HEK293 (cell line): ENCODE measurements around the gene RAB9B.

Experiments used
- CTCF ChIA-PET: fragments of 350-600 bp; formaldehyde crosslinking; extraction: SDS; loops from one replicate; lab custom pipeline; 2021; ENCODE audit warnings: antibody characterized with exemption; lab: Yijun Ruan, JAX
- POLR2A ChIA-PET: fragments of 300-600 bp; formaldehyde crosslinking; extraction: SDS; loops from one replicate; lab custom pipeline; 2020; ENCODE audit warnings: antibody characterized with exemption, inconsistent platforms; lab: Yijun Ruan, JAX
- H3K27ac ChIP-seq: fragments of 200-500 bp; sonication (Bioruptor generic); 2 replicates; pipeline ENCODE4 v1.5.1; 2014; ENCODE audit warnings: low read depth, low read length, control low read depth, inconsistent platforms; ENCODE audit errors: extremely low read depth
- H3K36me3 ChIP-seq, 2 experiments: fragments of 200-500 bp in 1 of 2; sonication (Bioruptor generic) in 1 of 2; 1 replicate in 1 of 2; 2 replicates in 1 of 2; pipeline ENCODE4 v1.5.1; 2014 to 2017; ENCODE audit warnings: inconsistent platforms in 2 of 2, low read length in 2 of 2; ENCODE audit not compliant: control insufficient read depth in 2 of 2, insufficient read depth in 1 of 2
- H3K4me1 ChIP-seq: fragments of 200-500 bp; sonication (Bioruptor generic); 2 replicates; pipeline ENCODE4 v1.5.1; 2014; ENCODE audit warnings: mild to moderate bottlenecking, low read length, inconsistent platforms; ENCODE audit not compliant: control insufficient read depth, insufficient read depth
- H3K4me3 ChIP-seq: 2 replicates; pipeline ENCODE4 v1.5.1; 2011; ENCODE audit warnings: low read depth, mild to moderate bottlenecking, control low read depth, low read length, moderate library complexity
- H3K9me3 ChIP-seq: fragments of 200-500 bp; sonication (Bioruptor generic); 2 replicates; pipeline ENCODE4 v1.5.1; 2014; ENCODE audit warnings: low read depth, low read length, inconsistent platforms; ENCODE audit not compliant: control insufficient read depth, insufficient read depth
- GLI4 ChIP-seq: fragments of 450-650 bp; formaldehyde crosslinking; IDR thresholded peaks from 2 replicates; pipeline ENCODE4 v1.5.1; 2016; ENCODE audit warnings: missing biosample characterization, missing genetic modification characterization
- GLIS1 ChIP-seq: fragments of 450-650 bp; formaldehyde crosslinking; IDR thresholded peaks from 2 replicates; pipeline ENCODE4 v1.5.1; 2016; ENCODE audit warnings: missing biosample characterization, missing genetic modification characterization
- PRDM4 ChIP-seq: fragments of 450-650 bp; formaldehyde crosslinking; IDR thresholded peaks from 2 replicates; pipeline ENCODE4 v1.5.1; 2017; ENCODE audit warnings: missing biosample characterization, missing genetic modification characterization
- TSHZ1 ChIP-seq: fragments of 450-650 bp; formaldehyde crosslinking; IDR thresholded peaks from 2 replicates; pipeline ENCODE4 v1.5.1; 2016; ENCODE audit warnings: missing biosample characterization, missing genetic modification characterization, borderline replicate concordance
- ZBTB20 ChIP-seq: fragments of 450-650 bp; formaldehyde crosslinking; IDR thresholded peaks from 2 replicates; pipeline ENCODE4 v1.5.1; 2016; ENCODE audit warnings: missing biosample characterization, missing genetic modification characterization
- ZBTB8A ChIP-seq: fragments of 450-650 bp; formaldehyde crosslinking; IDR thresholded peaks from 2 replicates; pipeline ENCODE4 v1.5.1; 2016; ENCODE audit warnings: missing biosample characterization, missing genetic modification characterization
- ZFP37 ChIP-seq: fragments of 450-650 bp; formaldehyde crosslinking; IDR thresholded peaks from 2 replicates; pipeline ENCODE4 v1.5.1; 2016; ENCODE audit warnings: missing biosample characterization, missing genetic modification characterization
- ZNF133 ChIP-seq: fragments of 450-650 bp; formaldehyde crosslinking; IDR thresholded peaks from 2 replicates; pipeline ENCODE4 v1.5.1; 2016; ENCODE audit warnings: missing biosample characterization, missing genetic modification characterization
- ZNF37A ChIP-seq: fragments of 450-650 bp; IDR thresholded peaks from 2 replicates; pipeline ENCODE4 v1.5.1; 2018; ENCODE audit warnings: missing biosample characterization, missing genetic modification characterization
- ZNF404 ChIP-seq: fragments of 450-650 bp; formaldehyde crosslinking; IDR thresholded peaks from 2 replicates; pipeline ENCODE4 v1.5.1; 2017; ENCODE audit warnings: missing biosample characterization, missing genetic modification characterization
- ZNF416 ChIP-seq: fragments of 450-650 bp; formaldehyde crosslinking; IDR thresholded peaks from 2 replicates; pipeline ENCODE4 v1.5.1; 2016; ENCODE audit warnings: missing biosample characterization, missing genetic modification characterization
- ZNF433 ChIP-seq: fragments of 450-650 bp; formaldehyde crosslinking; IDR thresholded peaks from 2 replicates; pipeline ENCODE4 v1.5.1; 2016; ENCODE audit warnings: missing biosample characterization, missing genetic modification characterization, low read depth
- ZNF555 ChIP-seq: fragments of 450-650 bp; formaldehyde crosslinking; conservative IDR thresholded peaks from 2 replicates; pipeline ENCODE4 v1.5.1; 2017; ENCODE audit warnings: missing biosample characterization, mild to moderate bottlenecking, missing genetic modification characterization, inconsistent platforms
- ZNF621 ChIP-seq: fragments of 450-650 bp; formaldehyde crosslinking; IDR thresholded peaks from 2 replicates; pipeline ENCODE4 v1.5.1; 2017; ENCODE audit warnings: missing biosample characterization, missing genetic modification characterization
- ZNF664 ChIP-seq: fragments of 450-650 bp; formaldehyde crosslinking; IDR thresholded peaks from 2 replicates; pipeline ENCODE4 v1.5.1; 2016; ENCODE audit warnings: missing biosample characterization, missing genetic modification characterization
- ZNF768 ChIP-seq: fragments of 450-650 bp; formaldehyde crosslinking; IDR thresholded peaks from 2 replicates; pipeline ENCODE4 v1.5.1; 2018; ENCODE audit warnings: missing biosample characterization, mild to moderate bottlenecking, missing genetic modification characterization
- ZNF777 ChIP-seq: fragments of 450-650 bp; formaldehyde crosslinking; IDR thresholded peaks from 2 replicates; pipeline ENCODE4 v1.5.1; 2017; ENCODE audit warnings: missing biosample characterization, missing genetic modification characterization, borderline replicate concordance
- ZNF843 ChIP-seq: fragments of 450-650 bp; formaldehyde crosslinking; IDR thresholded peaks from 2 replicates; pipeline ENCODE4 v1.5.1; 2016; ENCODE audit warnings: missing biosample characterization, missing genetic modification characterization
- TF ChIP-seq, protein P1 (sequence below): fragments of 450-650 bp; formaldehyde crosslinking; IDR thresholded peaks from 2 replicates; pipeline ENCODE4 v1.5.1; 2016; ENCODE audit warnings: missing biosample characterization, missing genetic modification characterization
- TF ChIP-seq, protein P2 (sequence below): fragments of 450-650 bp; formaldehyde crosslinking; IDR thresholded peaks from 2 replicates; pipeline ENCODE4 v1.5.1; 2016; ENCODE audit warnings: missing biosample characterization, missing genetic modification characterization

The RAB9B gene

GRCh38 chrX:103783196-103783595, 48.9 kb downstream of the RAB9B start:
- Histone ChIP-seq H3K9me3 (no peaks in the 10 kb centered on the region), H3K4me3 (no peak overlapping the region), H3K36me3 (no peaks in the 10 kb centered on the region), H3K4me1 (no peaks in the 10 kb centered on the region), H3K27ac (no peak overlapping the region)
- TF ChIP-seq ZNF843 (tag by site-specific recombination) = no peak
- TF ChIP-seq, protein P1, sequence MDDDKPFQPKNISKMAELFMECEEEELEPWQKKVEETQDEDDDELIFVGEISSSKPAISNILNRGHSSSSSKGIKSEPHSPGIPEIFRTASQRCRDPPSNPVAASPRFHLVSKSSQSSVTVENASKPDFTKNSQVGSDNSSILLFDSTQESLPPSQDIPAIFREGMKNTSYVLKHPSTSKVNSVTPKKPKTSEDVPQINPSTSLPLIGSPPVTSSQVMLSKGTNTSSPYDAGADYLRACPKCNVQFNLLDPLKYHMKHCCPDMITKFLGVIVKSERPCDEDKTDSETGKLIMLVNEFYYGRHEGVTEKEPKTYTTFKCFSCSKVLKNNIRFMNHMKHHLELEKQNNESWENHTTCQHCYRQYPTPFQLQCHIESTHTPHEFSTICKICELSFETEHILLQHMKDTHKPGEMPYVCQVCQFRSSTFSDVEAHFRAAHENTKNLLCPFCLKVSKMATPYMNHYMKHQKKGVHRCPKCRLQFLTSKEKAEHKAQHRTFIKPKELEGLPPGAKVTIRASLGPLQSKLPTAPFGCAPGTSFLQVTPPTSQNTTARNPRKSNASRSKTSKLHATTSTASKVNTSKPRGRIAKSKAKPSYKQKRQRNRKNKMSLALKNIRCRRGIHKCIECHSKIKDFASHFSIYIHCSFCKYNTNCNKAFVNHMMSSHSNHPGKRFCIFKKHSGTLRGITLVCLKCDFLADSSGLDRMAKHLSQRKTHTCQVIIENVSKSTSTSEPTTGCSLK = no peak
- TF ChIP-seq ZFP37 (tag by site-specific recombination) = no peak
- CTCF ChIA-PET = interaction anchor here (0.6 to 1.3 kb wide), 3 partner anchors 9 to 158 kb away, joined by 3 to 5 read pairs (median 4); no protein-coding TSS in a partner anchor
- POLR2A ChIA-PET = no interaction called here

DNA sequence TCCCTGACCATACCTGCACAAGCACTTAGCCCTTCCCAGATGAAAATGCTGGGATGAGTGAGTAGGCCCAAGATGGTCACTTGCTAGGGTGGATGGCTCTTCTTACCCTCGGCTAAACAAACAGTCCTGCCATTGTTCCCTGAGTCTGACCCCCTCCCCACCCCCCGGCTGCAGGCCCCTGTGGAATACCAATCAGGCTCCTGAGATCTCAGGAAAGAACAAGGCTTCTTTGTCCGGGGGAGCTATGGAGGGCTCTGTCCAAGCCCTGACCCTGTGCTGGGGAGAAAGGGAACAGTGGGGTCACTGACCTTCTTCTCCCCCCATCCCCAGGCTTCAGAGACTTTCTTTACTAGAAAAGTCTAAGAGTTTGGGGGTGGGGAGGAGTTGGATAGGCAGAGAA, 49.4 kb downstream of the RAB9B start:
- TF ChIP-seq, protein P1 = no peak
- TF ChIP-seq ZNF133 (tag by site-specific recombination) (no peak), ZFP37 (tag by site-specific recombination) (no peak), ZNF664 (no peak), PRDM4 (tag by site-specific recombination) (no peak), ZNF404 (tag by site-specific recombination) (no peak)
- TF ChIP-seq, all 188 proteins: peak for 0
- POLR2A ChIA-PET = no interaction called here
- CTCF ChIA-PET = interaction anchor here (0.6 to 1.3 kb wide), 4 partner anchors 9 to 73 kb away, joined by 3 to 5 read pairs (median 3); no protein-coding TSS in a partner anchor
- no peaks in the 10 kb centered on the region for H3K36me3 ChIP-seq
- no peaks in the 10 kb centered on the region for H3K4me1 ChIP-seq
- no peaks in the 10 kb centered on the region for H3K9me3 ChIP-seq
- H3K27ac ChIP-seq = no peak overlapping the region
- no peak overlapping the region for H3K4me3 ChIP-seq

DNA sequence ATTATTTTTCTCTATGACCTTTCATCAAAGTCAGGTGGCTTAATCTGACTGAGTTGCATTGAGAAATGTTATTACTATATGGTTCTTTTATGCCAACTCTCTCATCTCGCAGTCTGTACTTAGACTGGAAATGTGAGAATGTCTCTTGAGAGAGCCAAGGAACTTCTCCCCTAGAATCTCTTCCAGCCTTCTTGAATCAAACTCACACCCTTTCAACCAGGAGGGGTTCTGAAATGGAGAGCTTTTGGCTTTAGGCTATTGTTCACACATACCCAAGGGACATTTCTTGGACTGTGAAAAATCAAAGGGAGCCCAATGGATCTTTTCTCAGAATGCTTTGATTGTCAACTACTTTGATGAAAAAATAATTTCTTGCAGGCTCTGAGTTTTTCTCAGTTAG, 50.4 kb downstream of the RAB9B start:
- no peak overlapping the region for H3K27ac ChIP-seq
- no peaks in the 10 kb centered on the region for H3K36me3 ChIP-seq
- no peak overlapping the region for H3K4me3 ChIP-seq
- ChIA-PET POLR2A (no interaction called here), CTCF (interaction anchor here (0.7 to 1.2 kb wide), 2 partner anchors 36 to 128 kb away, joined by 3 read pairs; no protein-coding TSS in a partner anchor)
- no peaks in the 10 kb centered on the region for H3K4me1 ChIP-seq
- H3K9me3 ChIP-seq = no peaks in the 10 kb centered on the region
- TF ChIP-seq ZNF433 (no peak), GLI4 (tag by site-specific recombination) (no peak), ZNF37A (tag by site-specific recombination) (no peak), ZNF768 (tag by site-specific recombination) (no peak), ZBTB8A (tag by site-specific recombination) (no peak), TSHZ1 (tag by site-specific recombination) (no peak), ZNF416 (tag by site-specific recombination) (no peak), ZNF555 (tag by site-specific recombination) (no peak), GLIS1 (tag by site-specific recombination) (no peak), ZBTB20 (tag by site-specific recombination) (no peak), ZNF777 (tag by site-specific recombination) (no peak), ZNF621 (tag by site-specific recombination) (no peak)
- TF ChIP-seq, protein P2, sequence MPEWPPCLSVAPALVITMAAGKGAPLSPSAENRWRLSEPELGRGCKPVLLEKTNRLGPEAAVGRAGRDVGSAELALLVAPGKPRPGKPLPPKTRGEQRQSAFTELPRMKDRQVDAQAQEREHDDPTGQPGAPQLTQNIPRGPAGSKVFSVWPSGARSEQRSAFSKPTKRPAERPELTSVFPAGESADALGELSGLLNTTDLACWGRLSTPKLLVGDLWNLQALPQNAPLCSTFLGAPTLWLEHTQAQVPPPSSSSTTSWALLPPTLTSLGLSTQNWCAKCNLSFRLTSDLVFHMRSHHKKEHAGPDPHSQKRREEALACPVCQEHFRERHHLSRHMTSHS (tag by site-specific recombination) = no peak
